Neural cell (in vitro differentiated cells): Measurements from ENCODE around the gene COPS2. TPM values are rescaled to one million over a fixed set of nuclear protein-coding genes. Genes with fewer than 3 reads are reported as not detected.
"Not testable (repeated sequence)": the region's sequence is repeated elsewhere in the genome, so short reads cannot be mapped to it uniquely, and the experiment has no call there.

Source experiments
- H2AFZ ChIP-seq: fragments of 200-600, 300-800 bp; sonication (generic), shearing (Covaris generic); 2 replicates; pipeline ENCODE4 v1.6.0; 2014; ENCODE audit warnings: low read depth, mild to moderate bottlenecking, antibody characterized with exemption, low read length, moderate library complexity
- H3F3A ChIP-seq: fragments of 200-600 bp; shearing (Covaris generic); 2 replicates; pipeline ENCODE4 v1.6.1; 2016; ENCODE audit warnings: mild to moderate bottlenecking, moderate library complexity, mixed read lengths, antibody characterized with exemption, low read length; ENCODE audit not compliant: insufficient read depth, poor library complexity, severe bottlenecking
- H3K27ac ChIP-seq: fragments of 200-600, 300-800 bp; sonication (generic), shearing (Covaris generic); 2 replicates; pipeline ENCODE4 v1.5.1; 2014; ENCODE audit warnings: mild to moderate bottlenecking, low read length, moderate library complexity
- H3K27me3 ChIP-seq: fragments of 300-800, 200-600 bp; sonication (generic), shearing (Covaris generic); 2 replicates; pipeline ENCODE4 v1.6.0; 2014; ENCODE audit warnings: mild to moderate bottlenecking, low read depth, low read length, moderate library complexity; ENCODE audit not compliant: insufficient read depth
- H3K36me3 ChIP-seq: fragments of 300-800, 200-600 bp; sonication (generic), shearing (Covaris generic); 2 replicates; pipeline ENCODE4 v1.5.1; 2014; ENCODE audit warnings: mild to moderate bottlenecking, antibody characterized with exemption, low read length, moderate library complexity; ENCODE audit not compliant: insufficient read depth
- H3K4me2 ChIP-seq: fragments of 300-800, 200-600 bp; sonication (generic), shearing (Covaris generic); 2 replicates; pipeline ENCODE4 v1.6.0; 2014; ENCODE audit warnings: mild to moderate bottlenecking, low read length
- H3K4me3 ChIP-seq: fragments of 300-800, 200-600 bp; sonication (generic), shearing (Covaris generic); 2 replicates; pipeline ENCODE4 v1.5.1; 2014; ENCODE audit warnings: mild to moderate bottlenecking, low read length, moderate library complexity
- H3K79me2 ChIP-seq: fragments of 200-600 bp; shearing (Covaris generic); replicated peaks from 2 replicates; pipeline ENCODE4 v1.6.0; 2014; ENCODE audit warnings: mild to moderate bottlenecking, low read length, moderate library complexity; ENCODE audit not compliant: insufficient read depth
- H3K9ac ChIP-seq: fragments of 300-800, 200-600 bp; sonication (generic), shearing (Covaris generic); 2 replicates; pipeline ENCODE4 v1.6.1; 2016; ENCODE audit warnings: mild to moderate bottlenecking, low read length, mixed read lengths
- H3K9me2 ChIP-seq: fragments of 200-600 bp; shearing (Covaris generic); 2 replicates; pipeline ENCODE4 v1.6.1; 2016; ENCODE audit warnings: mild to moderate bottlenecking, low read length, mixed read lengths; ENCODE audit not compliant: insufficient read depth
- H3K9me3 ChIP-seq: fragments of 200-600, 300-800 bp; sonication (generic), shearing (Covaris generic); 2 replicates; pipeline ENCODE4 v1.6.1; 2016; ENCODE audit warnings: mild to moderate bottlenecking, mixed run types, low read length, moderate library complexity, mixed read lengths
- H4K20me1 ChIP-seq: fragments of 200-600 bp; shearing (Covaris generic); 2 replicates; pipeline ENCODE4 v1.6.1; 2016; ENCODE audit warnings: mild to moderate bottlenecking, mixed run types; ENCODE audit not compliant: insufficient read depth
- EP300 ChIP-seq: fragments of 450-650 bp; conservative IDR thresholded peaks from 2 replicates; pipeline ENCODE4 v1.6.1; 2014; ENCODE audit warnings: antibody characterized with exemption, mild to moderate bottlenecking, moderate library complexity; ENCODE audit not compliant: poor library complexity, severe bottlenecking
- EZH2 ChIP-seq: fragments of 200-600, 300-800 bp; shearing (Covaris generic), sonication (generic); IDR thresholded peaks from 2 replicates; pipeline ENCODE4 v1.6.1; 2014; ENCODE audit warnings: antibody characterized with exemption, low read length, borderline replicate concordance, mild to moderate bottlenecking; ENCODE audit not compliant: insufficient read depth, poor library complexity, severe bottlenecking
- MXI1 ChIP-seq: fragments of 450-650 bp; conservative IDR thresholded peaks from 2 replicates; pipeline ENCODE4 v1.6.1; 2014; ENCODE audit warnings: antibody characterized with exemption, mild to moderate bottlenecking; ENCODE audit not compliant: poor library complexity, severe bottlenecking
- POLR2AphosphoS5 ChIP-seq: IDR thresholded peaks from 2 replicates; pipeline ENCODE4 v1.6.1; 2012
- RAD21 ChIP-seq: fragments of 450-650 bp; conservative IDR thresholded peaks from 2 replicates; pipeline ENCODE4 v1.6.1; 2014; ENCODE audit warnings: antibody characterized with exemption, mild to moderate bottlenecking, moderate library complexity
- REST ChIP-seq: IDR thresholded peaks from 2 replicates; pipeline ENCODE4 v1.6.1; 2012; ENCODE audit warnings: borderline replicate concordance
- SMC3 ChIP-seq: fragments of 450-650 bp; conservative IDR thresholded peaks from 2 replicates; pipeline ENCODE4 v1.6.1; 2014; ENCODE audit warnings: antibody characterized with exemption, mild to moderate bottlenecking, moderate library complexity; ENCODE audit not compliant: poor library complexity
- TAF1 ChIP-seq: IDR thresholded peaks from 2 replicates; pipeline ENCODE4 v1.6.1; 2012; ENCODE audit warnings: low read depth
- polyA plus RNA-seq: library from polyadenylated mRNA; depleted of rRNA; stranded (reverse); fragments of >200 nt; gene quantifications from 2 replicates; pipeline ENCODE4 v1.2.3, GENCODE V29; 2014
- TF ChIP-seq, protein P1 (sequence below): fragments of 450-650 bp; IDR thresholded peaks from 2 replicates; pipeline ENCODE4 v1.5.1; 2014; ENCODE audit warnings: antibody characterized with exemption, mild to moderate bottlenecking, moderate library complexity; ENCODE audit not compliant: poor library complexity, severe bottlenecking

The COPS2 gene
- polyA plus RNA-seq, 1 donor from 2014 or later, result 88.8 TPM

DNA sequence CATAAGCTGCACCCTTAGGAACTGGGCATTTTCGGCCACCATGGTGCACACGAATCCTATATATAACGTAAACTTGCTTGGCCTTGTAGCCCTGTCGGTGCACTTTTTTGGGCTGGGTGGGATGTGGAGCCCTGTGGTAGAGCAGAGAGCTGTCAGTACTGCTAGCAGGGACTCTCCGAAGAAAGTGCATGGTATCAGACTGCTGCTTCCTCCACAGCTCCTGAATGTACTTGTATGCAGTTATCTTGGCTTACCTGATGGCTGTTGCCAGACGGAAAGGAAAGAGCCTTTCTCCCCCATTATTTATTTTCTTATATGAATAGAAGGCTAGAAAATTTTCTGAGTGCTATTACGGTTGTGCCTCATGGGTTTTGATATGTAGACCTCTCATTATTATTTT, 23.1 kb upstream of the COPS2 start:
- H3K9me2 ChIP-seq, result no peaks in the 10 kb centered on the region
- no peaks in the 10 kb centered on the region for H4K20me1 ChIP-seq
- H3K79me2 ChIP-seq, result peaks cover 5% of the 10 kb centered on the region
- no peaks in the 10 kb centered on the region for H3K27me3 ChIP-seq
- H3K27ac ChIP-seq, result no peak overlapping the region
- H3K4me3 ChIP-seq, result no peak overlapping the region
- no peak overlapping the region for H3K4me2 ChIP-seq
- no peaks in the 10 kb centered on the region for H3K36me3 ChIP-seq
- no peak for TF ChIP-seq SMC3
- TF ChIP-seq, protein P1, sequence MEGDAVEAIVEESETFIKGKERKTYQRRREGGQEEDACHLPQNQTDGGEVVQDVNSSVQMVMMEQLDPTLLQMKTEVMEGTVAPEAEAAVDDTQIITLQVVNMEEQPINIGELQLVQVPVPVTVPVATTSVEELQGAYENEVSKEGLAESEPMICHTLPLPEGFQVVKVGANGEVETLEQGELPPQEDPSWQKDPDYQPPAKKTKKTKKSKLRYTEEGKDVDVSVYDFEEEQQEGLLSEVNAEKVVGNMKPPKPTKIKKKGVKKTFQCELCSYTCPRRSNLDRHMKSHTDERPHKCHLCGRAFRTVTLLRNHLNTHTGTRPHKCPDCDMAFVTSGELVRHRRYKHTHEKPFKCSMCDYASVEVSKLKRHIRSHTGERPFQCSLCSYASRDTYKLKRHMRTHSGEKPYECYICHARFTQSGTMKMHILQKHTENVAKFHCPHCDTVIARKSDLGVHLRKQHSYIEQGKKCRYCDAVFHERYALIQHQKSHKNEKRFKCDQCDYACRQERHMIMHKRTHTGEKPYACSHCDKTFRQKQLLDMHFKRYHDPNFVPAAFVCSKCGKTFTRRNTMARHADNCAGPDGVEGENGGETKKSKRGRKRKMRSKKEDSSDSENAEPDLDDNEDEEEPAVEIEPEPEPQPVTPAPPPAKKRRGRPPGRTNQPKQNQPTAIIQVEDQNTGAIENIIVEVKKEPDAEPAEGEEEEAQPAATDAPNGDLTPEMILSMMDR, result no peak
- no peak for TF ChIP-seq RAD21
- TF ChIP-seq POLR2AphosphoS5, result no peak
- TF ChIP-seq EZH2, result no peak
- TF ChIP-seq TAF1, result no peak
- no peaks in the 10 kb centered on the region for H3K9me3 ChIP-seq
- H3K9ac ChIP-seq, result no peak overlapping the region
- H3F3A ChIP-seq, result no peaks in the 10 kb centered on the region
- no peak overlapping the region for H2AFZ ChIP-seq

DNA sequence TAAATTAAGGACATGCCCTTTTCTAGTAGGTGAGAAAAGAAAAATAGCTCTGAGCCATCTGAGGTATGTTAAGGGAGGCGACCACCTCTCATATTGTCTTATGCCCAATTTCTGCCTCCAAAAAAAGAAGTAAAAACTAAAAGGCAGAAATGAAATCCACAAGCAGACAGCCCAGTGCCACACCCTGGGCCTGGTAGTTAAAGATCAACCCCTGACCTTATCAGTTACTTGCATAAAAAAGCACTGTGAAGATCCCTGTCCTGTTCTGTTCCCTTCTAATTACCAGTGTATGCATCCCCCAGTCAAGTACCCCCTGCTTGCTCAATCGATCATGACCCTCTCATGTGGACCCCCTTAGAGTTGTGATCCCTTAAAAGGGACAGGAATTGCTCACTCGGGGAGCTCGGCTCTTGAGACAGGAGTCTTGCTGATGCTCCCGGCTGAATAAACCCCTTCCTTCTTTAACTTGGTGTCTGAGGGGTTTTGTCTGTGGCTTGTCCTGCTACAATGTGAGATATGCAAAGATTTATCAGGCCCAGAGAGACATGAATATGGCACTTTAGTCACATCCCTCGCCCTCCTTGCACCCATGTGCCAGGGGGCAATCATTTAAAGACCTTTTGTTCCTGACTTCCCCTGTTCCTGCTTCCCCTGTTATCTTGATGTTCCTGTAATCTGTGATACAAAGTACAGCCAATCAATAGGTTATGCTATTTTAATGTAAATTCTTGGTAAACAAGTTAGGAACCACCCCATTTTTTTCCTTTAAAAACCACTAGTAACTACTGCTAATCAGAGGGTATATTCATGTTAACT, 20.4 kb upstream of the COPS2 start:
- not testable (repeated sequence) for H3K36me3 ChIP-seq, H2AFZ ChIP-seq, H4K20me1 ChIP-seq, H3K9me2 ChIP-seq, H3K27me3 ChIP-seq, H3K9me3 ChIP-seq, H3K4me2 ChIP-seq, H3K79me2 ChIP-seq, H3K4me3 ChIP-seq, H3K27ac ChIP-seq, H3F3A ChIP-seq, H3K9ac ChIP-seq

- no peak overlapping the region for H3K4me2 ChIP-seq
- no peak overlapping the region for H3K4me3 ChIP-seq
- H2AFZ ChIP-seq, result no peak overlapping the region
- no peaks in the 10 kb centered on the region for H3K9me3 ChIP-seq
- no peaks in the 10 kb centered on the region for H3K9me2 ChIP-seq
- no peaks in the 10 kb centered on the region for H3F3A ChIP-seq
- H3K36me3 ChIP-seq, result no peaks in the 10 kb centered on the region
- H3K27ac ChIP-seq, result no peak overlapping the region
- no peak for TF ChIP-seq EZH2
- no peak for TF ChIP-seq MXI1
- no peak for TF ChIP-seq RAD21
- TF ChIP-seq SMC3, result no peak
- TF ChIP-seq TAF1, result no peak
- TF ChIP-seq, protein P1, result no peak
- TF ChIP-seq EP300, result no peak
- no peak for TF ChIP-seq REST
- no peak for TF ChIP-seq POLR2AphosphoS5
- H3K27me3 ChIP-seq, result no peaks in the 10 kb centered on the region
- H3K79me2 ChIP-seq, result no peaks in the 10 kb centered on the region
- H4K20me1 ChIP-seq, result no peaks in the 10 kb centered on the region
- no peak overlapping the region for H3K9ac ChIP-seq
Observed at GRCh38 chr15:49174902-49175301, 19.5 kb upstream of the COPS2 start.
